ENCODE measurements around the gene CDH23.

The CDH23 gene

GRCh38 chr10:71621231-71622153 is 224.8 kb downstream of the CDH23 start:
- DNase-seq (ENCODE audit: low spot score): no peak

DNA sequence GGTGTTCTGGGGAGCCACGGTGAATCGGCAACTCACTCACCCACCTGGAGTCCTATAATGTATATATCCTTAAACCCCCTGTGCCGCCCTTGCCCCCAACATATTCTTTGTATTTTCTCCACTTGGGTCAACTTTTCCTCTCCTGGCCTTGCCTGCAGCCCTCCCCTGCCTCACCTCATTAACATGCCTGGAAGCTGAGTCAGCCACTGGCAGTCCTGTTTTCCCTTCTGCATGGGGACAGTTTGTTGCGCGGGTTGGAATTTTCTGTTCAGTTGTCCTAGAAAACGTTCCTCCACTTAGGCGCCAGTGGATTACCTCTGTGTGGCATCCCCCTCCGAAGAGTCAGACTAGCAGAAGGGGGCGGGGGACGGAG is 225.4 kb downstream of the CDH23 start:
- no peak for DNase-seq (ENCODE audit: low spot score)

DNA sequence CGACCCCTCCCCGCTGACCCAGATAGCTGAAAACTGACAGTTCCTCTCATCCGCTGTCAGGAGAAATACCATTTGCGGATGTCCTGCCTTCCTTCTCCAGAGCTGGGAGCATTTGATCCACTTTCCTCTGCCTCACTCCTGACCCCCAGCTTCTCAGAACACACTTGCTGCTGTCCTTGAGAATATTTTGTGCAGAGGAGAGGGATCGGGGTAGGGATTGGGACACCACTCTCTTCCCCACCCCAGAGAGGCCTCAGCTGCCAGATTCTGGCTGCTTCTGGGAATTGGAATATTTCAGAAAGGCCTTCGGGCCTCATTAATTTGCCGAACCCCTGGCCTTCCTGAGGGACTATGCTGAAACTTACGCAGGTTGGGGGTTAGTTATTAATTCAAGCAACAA is 225.9 kb downstream of the CDH23 start:
- DNase-seq (ENCODE audit: low spot score): no peak

DNA sequence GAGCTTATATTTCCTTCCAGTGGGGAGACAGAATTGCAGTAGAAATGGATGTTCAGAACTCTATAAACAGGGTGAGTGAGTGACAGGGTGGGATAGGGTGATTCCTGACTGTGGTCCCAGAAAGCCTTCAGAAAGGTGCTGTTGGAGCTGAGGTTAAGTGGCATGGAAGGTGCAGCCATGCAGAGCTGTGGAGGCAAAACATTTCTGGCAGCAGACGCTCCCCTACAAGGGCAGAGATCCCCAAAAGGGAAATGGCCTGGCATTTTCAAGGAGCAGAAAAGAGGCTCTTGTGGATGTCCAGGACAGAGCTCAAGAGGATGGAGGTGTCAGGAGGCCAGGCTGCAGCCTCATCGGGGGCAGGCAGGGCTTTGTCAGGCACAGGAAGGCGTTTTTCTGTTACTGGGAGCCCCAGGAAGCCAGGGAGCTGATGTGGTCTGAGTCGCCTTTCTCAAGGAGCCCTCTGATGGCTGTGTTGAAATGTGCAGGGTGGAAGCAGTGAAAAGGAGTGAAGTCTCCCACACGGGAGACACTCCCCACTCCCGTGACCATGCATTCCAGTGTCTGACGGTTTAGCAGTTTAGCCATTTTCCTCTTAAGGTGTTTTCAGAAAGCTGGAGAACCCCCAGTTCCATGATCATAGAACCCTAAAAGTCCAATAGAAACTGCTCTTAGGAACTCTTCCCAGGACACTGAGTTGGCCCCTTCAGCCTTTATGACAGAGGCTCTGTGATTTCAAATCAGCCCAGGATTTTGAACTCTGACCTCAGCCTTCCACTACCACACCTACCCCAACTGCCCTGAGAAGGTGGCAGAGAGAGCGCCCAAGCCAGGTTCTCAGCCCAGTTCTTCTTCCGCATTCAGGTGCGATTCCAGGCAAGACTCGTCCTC is 226.6 kb downstream of the CDH23 start:
- no peak for DNase-seq (ENCODE audit: low spot score)

DNA sequence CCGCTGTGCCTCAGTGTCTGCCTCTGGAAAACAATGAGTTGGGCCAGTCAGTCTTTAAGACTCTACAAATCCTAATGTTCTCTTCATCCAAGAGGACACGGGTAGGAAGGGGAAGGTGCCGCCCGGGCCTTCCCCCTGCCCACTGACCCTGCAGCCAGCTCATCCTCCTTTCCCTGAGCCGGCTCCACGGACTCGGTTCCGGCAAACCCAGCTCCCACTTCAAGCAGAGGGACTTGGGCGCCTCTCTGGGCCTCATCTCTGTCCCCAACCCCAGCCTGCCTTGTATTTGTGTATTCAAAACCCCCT is 227.2 kb downstream of the CDH23 start:
- no peak for DNase-seq (ENCODE audit: low spot score)

DNA sequence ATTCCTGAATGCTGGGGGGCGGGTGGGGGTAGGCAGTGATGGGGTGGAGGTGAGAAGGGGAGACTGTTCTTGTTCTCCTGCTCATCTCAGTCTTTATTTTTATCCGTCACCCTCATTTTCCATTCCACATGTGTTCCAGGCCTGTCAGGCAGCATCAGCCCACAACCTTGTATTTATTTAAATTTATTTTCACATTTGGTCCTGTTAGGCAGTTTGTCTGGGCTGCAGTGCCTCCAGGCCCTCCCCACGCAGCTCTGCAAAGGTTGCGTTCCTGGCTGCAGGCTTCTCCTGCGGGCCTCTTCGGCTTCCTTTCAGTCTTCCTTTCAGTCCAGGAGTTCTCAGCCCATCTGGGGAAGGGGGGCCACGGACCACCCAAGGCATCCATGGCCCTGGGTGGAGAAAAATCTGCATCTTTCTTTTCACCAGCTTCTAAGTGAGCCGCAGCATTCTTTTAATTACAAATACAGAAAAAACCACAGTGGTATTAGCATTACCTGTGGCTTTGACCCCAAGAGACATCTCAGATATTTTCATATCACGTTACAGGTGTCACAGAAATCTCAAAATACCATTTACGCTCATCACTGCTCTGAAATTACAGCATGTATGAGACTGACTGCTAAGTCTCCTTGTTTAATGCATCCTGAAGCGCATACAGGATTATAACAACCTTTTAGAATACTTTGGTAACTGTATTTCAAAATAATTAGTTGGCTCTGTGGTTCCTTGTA is 228.9 kb downstream of the CDH23 start:
- no peak for DNase-seq (ENCODE audit: low spot score)

GRCh38 chr10:71627230-71627939 is 230.7 kb downstream of the CDH23 start:
- DNase-seq (ENCODE audit: low spot score): no peak

- DNase-seq (ENCODE audit: low spot score): no peak
Measured at GRCh38 chr10:71627956-71628355, 231.2 kb downstream of the CDH23 start.

- no peak for DNase-seq (ENCODE audit: low spot score)
Measured at GRCh38 chr10:71629131-71629530, 232.4 kb downstream of the CDH23 start.

DNA sequence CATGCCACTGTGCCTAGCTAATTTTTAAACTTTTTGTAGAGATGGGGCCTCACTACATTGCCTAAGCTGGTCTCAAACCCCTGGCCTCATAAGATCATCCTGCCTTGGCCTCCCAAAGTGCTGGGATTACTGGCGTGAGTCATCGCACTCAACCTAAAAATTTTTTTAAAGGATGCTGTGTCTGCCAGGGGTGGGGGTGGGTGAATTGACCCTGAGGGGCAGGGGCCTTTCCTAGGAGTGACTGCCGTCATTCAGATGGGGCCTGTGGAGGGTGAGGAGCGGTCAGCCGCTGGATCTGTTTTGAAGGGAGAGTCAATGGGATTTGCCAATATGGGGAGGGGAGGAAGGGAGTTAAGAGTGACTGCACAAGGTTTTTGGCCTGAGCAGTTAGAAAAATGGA is 233.4 kb downstream of the CDH23 start:
- DNase-seq (ENCODE audit: low spot score): no peak

DNA sequence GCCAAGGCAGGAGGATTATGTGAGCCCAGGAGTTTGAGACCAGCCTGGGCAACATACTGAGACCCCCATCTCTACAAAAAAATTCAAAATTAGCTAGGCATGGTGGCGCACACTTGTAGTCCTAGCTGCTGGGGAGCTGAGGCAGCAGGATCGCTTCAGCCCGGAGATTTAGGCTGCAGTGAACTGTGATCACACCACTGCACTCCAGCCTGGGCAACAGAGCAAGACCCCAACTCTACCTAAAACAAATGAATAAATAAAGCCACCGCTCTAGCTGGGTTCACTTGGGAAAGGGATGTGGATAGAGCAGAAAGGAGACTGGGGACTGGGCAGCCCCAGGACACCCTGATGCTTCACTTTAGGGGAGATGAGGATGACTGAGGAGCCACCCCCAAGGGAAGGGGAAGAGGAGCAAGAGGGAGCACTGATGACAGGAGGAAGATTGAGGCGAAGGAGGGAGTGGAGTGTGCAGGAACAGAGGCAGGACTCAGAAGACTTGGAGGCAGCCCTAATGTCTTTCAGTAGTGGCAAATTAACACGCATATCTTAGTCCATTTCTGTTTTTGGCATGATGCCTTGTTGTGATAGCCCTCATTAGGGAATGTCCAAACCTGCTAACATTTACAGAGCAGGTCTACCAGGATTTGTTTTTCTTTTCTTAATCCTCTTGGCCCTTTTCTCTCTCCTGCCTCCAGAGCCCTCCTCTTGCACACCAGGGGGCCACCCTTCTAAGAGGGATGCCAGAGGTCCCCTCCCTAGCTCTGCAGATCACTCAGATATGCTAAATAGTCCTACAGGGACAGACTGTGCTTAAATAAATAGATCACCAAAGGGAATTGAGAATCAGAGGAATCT is 234.5 kb downstream of the CDH23 start:
- DNase-seq (ENCODE audit: low spot score): no peak

DNA sequence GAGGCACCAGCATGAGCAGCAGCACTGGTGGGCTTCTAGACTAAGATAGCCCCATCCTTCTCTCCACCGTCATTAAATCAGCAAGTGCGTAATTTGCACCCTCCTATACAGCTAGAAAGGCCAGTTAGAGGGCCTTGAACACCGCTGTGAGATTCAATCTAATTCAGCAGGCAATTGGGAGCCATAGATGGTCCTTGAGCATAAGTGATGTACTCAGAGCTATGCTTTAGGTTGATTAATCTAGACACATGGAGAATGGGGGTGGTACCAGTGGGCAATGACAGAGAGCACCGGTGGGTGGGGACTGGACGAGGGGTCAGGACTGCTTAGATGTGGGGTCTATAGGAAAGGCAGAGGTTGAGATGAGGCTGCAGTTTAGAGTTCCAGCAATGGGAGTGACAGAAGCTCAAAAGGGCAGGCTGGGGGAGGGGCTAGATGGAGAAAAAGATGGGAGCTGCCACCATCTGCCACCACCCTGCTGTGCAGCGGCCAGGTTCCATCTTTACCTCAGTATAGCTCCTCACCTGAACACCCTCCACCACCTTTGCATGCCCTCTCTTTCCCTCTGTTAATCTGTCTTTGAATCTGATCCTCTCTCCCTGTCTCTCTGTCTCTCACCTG is 235.6 kb downstream of the CDH23 start:
- DNase-seq (ENCODE audit: low spot score): no peak

DNA sequence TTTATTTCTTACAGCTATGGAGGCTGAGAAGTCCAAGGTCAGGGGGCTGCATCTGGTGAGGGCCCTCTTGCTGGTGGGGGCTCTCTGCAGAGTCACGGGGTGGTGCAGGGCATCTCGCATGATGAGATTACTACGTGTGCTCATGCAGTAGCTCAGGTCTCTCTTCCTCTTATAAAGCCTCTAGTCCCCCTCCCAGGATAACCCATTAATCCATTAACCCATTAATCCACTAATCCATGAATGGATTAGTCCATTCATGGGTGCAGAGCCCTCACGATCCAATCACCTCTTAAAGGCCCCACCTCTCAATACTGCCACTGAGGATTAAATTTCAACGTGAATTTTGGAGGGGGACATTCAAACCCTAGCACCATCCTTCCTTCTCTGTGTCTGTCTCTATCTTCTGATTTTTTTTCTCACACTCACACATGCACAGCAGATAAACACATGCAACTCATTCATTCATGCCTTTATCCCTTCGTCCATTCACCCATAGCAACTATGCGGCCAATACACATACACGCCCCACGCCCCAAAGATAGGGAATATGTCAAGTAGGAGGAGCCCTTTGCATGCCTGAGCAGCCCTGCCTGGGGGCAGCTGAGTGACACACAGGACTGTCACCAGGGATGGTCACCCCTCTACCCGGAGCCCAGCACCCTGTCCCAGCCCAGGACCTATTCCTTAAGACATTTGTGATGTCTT is 236.3 kb downstream of the CDH23 start:
- DNase-seq (ENCODE audit: low spot score): no peak

- DNase-seq (ENCODE audit: low spot score): no peak
Measured at GRCh38 chr10:71633920-71634319, 237.2 kb downstream of the CDH23 start.

- DNase-seq (ENCODE audit: low spot score): no peak
Measured at GRCh38 chr10:71634531-71635164, 237.9 kb downstream of the CDH23 start.

- DNase-seq (ENCODE audit: low spot score): no peak
Measured at GRCh38 chr10:71635251-71635866, 238.6 kb downstream of the CDH23 start.

- no peak for DNase-seq (ENCODE audit: low spot score)
Measured at GRCh38 chr10:71635867-71636266, 239.1 kb downstream of the CDH23 start.

GRCh38 chr10:71636588-71636987 is 239.9 kb downstream of the CDH23 start:
- DNase-seq (ENCODE audit: low spot score): no peak
